ENCODE data around the gene SIM2. TPM values are rescaled to one million over a fixed set of nuclear protein-coding genes. Genes with fewer than 3 reads are reported as not detected.

The SIM2 gene
- total and polyA plus RNA-seq, 8 donors, result 1.2 to 1.6 (median 1.4) TPM; not detected in 2

- intact Hi-C loops (cut with DNase I), result no loop called here
- H3K9me3 ChIP-seq, result no peaks in the 10 kb centered on the region
- DNase-seq, result no peak
- H3K27ac ChIP-seq, result no peak overlapping the region
- TF ChIP-seq CTCF (IDR thresholded peaks at IDR 0.05), result no peak
- peaks cover 0 to 6% of the 10 kb centered on the region in 2 donors for H3K4me1 ChIP-seq
- peaks cover 75 to 98% of the 10 kb centered on the region in 2 donors for H3K27me3 ChIP-seq
- peak; percentile 55 for ATAC-seq
- H3K4me3 ChIP-seq, result no peak overlapping the region
- H3K36me3 ChIP-seq, result no peaks in the 10 kb centered on the region
These were observed 8.0 kb upstream of the SIM2 start for GRCh38 chr21:36690628-36691554.

GRCh38 chr21:36691555-36692041 is 7.3 kb upstream of the SIM2 start:
- no peak for TF ChIP-seq CTCF (IDR thresholded peaks at IDR 0.05)
- peak; percentile 81 for ATAC-seq
- Histone ChIP-seq H3K36me3 (no peaks in the 10 kb centered on the region), H3K27me3 (peaks cover 80 to 98% of the 10 kb centered on the region in 2 donors), H3K9me3 (no peaks in the 10 kb centered on the region), H3K4me1 (peaks cover 0 to 6% of the 10 kb centered on the region in 2 donors), H3K4me3 (no peak overlapping the region), H3K27ac (no peak overlapping the region)
- DNase-seq, result peak in 1 of 4 donors; percentile 77
- intact Hi-C loops (cut with DNase I), result no loop called here

GRCh38 chr21:36692114-36692834 is 6.6 kb upstream of the SIM2 start:
- no peak for ATAC-seq
- no peak overlapping the region for H3K27ac ChIP-seq
- peaks cover 0 to 8% of the 10 kb centered on the region in 2 donors for H3K4me1 ChIP-seq
- no peaks in the 10 kb centered on the region for H3K9me3 ChIP-seq
- H3K36me3 ChIP-seq, result no peaks in the 10 kb centered on the region
- intact Hi-C loops (cut with DNase I), result no loop called here
- H3K4me3 ChIP-seq, result no peak overlapping the region
- no peak for DNase-seq
- H3K27me3 ChIP-seq, result peaks cover 87 to 98% of the 10 kb centered on the region in 2 donors
- TF ChIP-seq CTCF (IDR thresholded peaks at IDR 0.05), result no peak

GRCh38 chr21:36692835-36693488 is 6.0 kb upstream of the SIM2 start:
- intact Hi-C loops (cut with DNase I), result no loop called here
- Histone ChIP-seq H3K4me1 (peaks cover 0 to 13% of the 10 kb centered on the region in 2 donors), H3K27me3 (peaks cover 87 to 98% of the 10 kb centered on the region in 2 donors), H3K9me3 (no peaks in the 10 kb centered on the region), H3K27ac (no peak overlapping the region), H3K4me3 (no peak overlapping the region), H3K36me3 (no peaks in the 10 kb centered on the region)
- DNase-seq, result peak in 1 of 4 donors; percentile 76
- no peak for ATAC-seq
- TF ChIP-seq CTCF (IDR thresholded peaks at IDR 0.05), result no peak

Measured in left lung (tissue), 10 donors.